A673 (cell line): ENCODE measurements around the gene HEY2. TPM values are rescaled to one million over a fixed set of nuclear protein-coding genes. Genes with fewer than 3 reads are reported as not detected.

ENCODE experiments used
- BruUV-seq: library from RNA; stranded (reverse); fragments of 400-500 nt; replicated peaks from 2 replicates; lab custom pipeline; 2021; lab: Mats Ljungman, UMichigan
- CTCF ChIA-PET: fragments of 300-600 bp; sonication (Branson Sonifier 250); formaldehyde crosslinking; loops from one replicate; lab custom pipeline; 2022; ENCODE audit warnings: antibody characterized with exemption; lab: Charles Lee
- POLR2A ChIA-PET: fragments of 300-600 bp; sonication (Branson Sonifier 250); formaldehyde crosslinking; loops from one replicate; lab custom pipeline; 2022; ENCODE audit warnings: antibody characterized with exemption; ENCODE audit not compliant: low non-redundant PET; lab: Charles Lee
- DNase-seq: peaks from one replicate; pipeline ENCODE4 v3.0.0-alpha.2; 2015; ENCODE audit warnings: low spot score
- H3K27ac ChIP-seq: fragments of 200-600 bp; sonication (generic); 2 replicates; pipeline ENCODE4 v1.5.1; 2016; ENCODE audit warnings: mixed run types, low read depth, mild to moderate bottlenecking, mixed read lengths, antibody characterized with exemption, low read length; ENCODE audit not compliant: poor library complexity, severe bottlenecking
- H3K27me3 ChIP-seq: fragments of 200-600 bp; sonication (generic); replicated peaks from 2 replicates; pipeline ENCODE4 v1.6.1; 2017; ENCODE audit warnings: mixed run types, low read depth, mild to moderate bottlenecking, mixed read lengths, antibody characterized with exemption, low read length; ENCODE audit not compliant: insufficient read depth, poor library complexity
- H3K36me3 ChIP-seq: fragments of 200-600 bp; sonication (generic); 2 replicates; pipeline ENCODE4 v1.6.1; 2016; ENCODE audit warnings: mixed run types, mild to moderate bottlenecking, mixed read lengths, antibody characterized with exemption, low read length; ENCODE audit not compliant: insufficient read depth, poor library complexity, severe bottlenecking
- H3K4me1 ChIP-seq: fragments of 200-600 bp; sonication (generic); 2 replicates; pipeline ENCODE4 v1.6.1; 2017; ENCODE audit warnings: mixed run types, mild to moderate bottlenecking, mixed read lengths, antibody characterized with exemption, low read length; ENCODE audit not compliant: insufficient read depth, poor library complexity, severe bottlenecking
- H3K4me3 ChIP-seq: fragments of 200-600 bp; sonication (generic); 2 replicates; pipeline ENCODE4 v1.5.1; 2016; ENCODE audit warnings: low read depth, mixed run types, mild to moderate bottlenecking, mixed read lengths, low read length; ENCODE audit not compliant: poor library complexity, severe bottlenecking
- H3K9me3 ChIP-seq: fragments of 200-600 bp; sonication (generic); 2 replicates; pipeline ENCODE4 v1.6.1; 2016; ENCODE audit warnings: mixed run types, low read depth, mild to moderate bottlenecking, mixed read lengths, antibody characterized with exemption, low read length; ENCODE audit not compliant: poor library complexity, severe bottlenecking
- EZH2 ChIP-seq: fragments of 200-600 bp; sonication (generic); IDR thresholded peaks from 2 replicates; pipeline ENCODE4 v1.6.1; 2017; ENCODE audit warnings: borderline replicate concordance, low read depth, mild to moderate bottlenecking, mixed read lengths, antibody characterized with exemption, low read length; ENCODE audit not compliant: poor library complexity, severe bottlenecking
- intact Hi-C: fragments of 100-400 bp; cut with micrococcal nuclease; formaldehyde crosslinking; loops from one replicate; pipeline ENCODE4 v1.10.0; 2022; ENCODE audit not compliant: unreplicated experiment
- total RNA-seq: library from RNA; stranded (reverse); gene quantifications from 2 replicates; pipeline ENCODE4 v1.2.3, GENCODE V29; 2021
- TF ChIP-seq, protein P1 (sequence below): fragments of 300-800, 200-600 bp; sonication (generic); conservative IDR thresholded peaks from 2 replicates; pipeline ENCODE4 v1.5.1; 2017; ENCODE audit warnings: low read depth, mild to moderate bottlenecking, antibody characterized with exemption, low read length, moderate library complexity, mixed read lengths

The HEY2 gene
- total RNA-seq, 1 experiment from 2014 or later = 0.32 TPM

DNA sequence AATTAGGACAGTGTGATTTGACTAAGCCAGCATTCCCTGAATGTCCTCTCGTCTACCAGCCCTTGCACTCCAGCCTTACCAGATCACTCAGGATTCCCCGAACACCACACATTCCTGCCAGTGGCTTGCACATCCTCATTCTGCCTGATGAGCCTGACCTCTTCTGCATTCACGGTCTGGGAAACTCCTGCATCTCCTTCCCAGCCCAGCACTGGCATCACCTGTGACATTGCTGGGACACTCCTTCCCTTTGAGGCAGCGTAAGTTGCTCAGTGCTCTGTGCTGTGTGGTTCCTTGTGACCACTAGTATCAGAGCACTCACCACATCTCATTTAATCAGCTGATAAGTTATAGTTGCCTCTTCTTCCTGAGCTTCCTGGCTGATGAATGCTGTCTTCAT is 58.6 kb downstream of the HEY2 start:
- intact Hi-C loops = no loop called here
- Histone ChIP-seq H3K4me3 (no peak overlapping the region), H3K4me1 (peaks cover 36% of the 10 kb centered on the region), H3K27ac (no peak overlapping the region), H3K27me3 (no peaks in the 10 kb centered on the region), H3K9me3 (no peaks in the 10 kb centered on the region), H3K36me3 (no peaks in the 10 kb centered on the region)
- POLR2A ChIA-PET = no interaction called here
- DNase-seq = no peak
- CTCF ChIA-PET = no interaction called here
- no TSS peak for BruUV-seq
- TF ChIP-seq EZH2 = no peak

DNA sequence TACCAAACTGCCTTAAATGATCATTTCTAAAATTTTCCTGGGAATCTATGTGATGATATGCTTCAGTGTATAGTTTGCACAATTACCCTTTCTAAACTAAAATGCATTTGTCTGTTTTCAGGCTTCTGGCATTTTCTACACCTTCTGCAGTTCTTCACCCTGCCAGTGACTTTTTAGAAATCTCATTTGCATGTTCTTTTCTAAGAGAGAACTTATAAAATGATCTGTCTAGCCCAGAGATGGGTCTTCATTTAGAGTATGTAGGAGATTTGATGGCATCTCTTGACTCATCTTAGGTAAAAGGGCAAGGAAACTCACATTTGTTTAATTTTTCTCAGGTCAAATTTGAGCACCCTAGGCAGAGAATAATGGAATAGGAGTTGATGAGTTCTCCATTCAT is 59.2 kb downstream of the HEY2 start:
- TF ChIP-seq, protein P1, sequence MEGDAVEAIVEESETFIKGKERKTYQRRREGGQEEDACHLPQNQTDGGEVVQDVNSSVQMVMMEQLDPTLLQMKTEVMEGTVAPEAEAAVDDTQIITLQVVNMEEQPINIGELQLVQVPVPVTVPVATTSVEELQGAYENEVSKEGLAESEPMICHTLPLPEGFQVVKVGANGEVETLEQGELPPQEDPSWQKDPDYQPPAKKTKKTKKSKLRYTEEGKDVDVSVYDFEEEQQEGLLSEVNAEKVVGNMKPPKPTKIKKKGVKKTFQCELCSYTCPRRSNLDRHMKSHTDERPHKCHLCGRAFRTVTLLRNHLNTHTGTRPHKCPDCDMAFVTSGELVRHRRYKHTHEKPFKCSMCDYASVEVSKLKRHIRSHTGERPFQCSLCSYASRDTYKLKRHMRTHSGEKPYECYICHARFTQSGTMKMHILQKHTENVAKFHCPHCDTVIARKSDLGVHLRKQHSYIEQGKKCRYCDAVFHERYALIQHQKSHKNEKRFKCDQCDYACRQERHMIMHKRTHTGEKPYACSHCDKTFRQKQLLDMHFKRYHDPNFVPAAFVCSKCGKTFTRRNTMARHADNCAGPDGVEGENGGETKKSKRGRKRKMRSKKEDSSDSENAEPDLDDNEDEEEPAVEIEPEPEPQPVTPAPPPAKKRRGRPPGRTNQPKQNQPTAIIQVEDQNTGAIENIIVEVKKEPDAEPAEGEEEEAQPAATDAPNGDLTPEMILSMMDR = no peak
- TF ChIP-seq EZH2 = no peak
- no peak for DNase-seq
- Histone ChIP-seq H3K4me1 (peaks cover 34% of the 10 kb centered on the region), H3K4me3 (no peak overlapping the region), H3K27ac (no peak overlapping the region), H3K36me3 (no peaks in the 10 kb centered on the region), H3K9me3 (no peaks in the 10 kb centered on the region), H3K27me3 (no peaks in the 10 kb centered on the region)
- POLR2A ChIA-PET = no interaction called here
- no TSS peak for BruUV-seq
- CTCF ChIA-PET = no interaction called here
- intact Hi-C loops = no loop called here

DNA sequence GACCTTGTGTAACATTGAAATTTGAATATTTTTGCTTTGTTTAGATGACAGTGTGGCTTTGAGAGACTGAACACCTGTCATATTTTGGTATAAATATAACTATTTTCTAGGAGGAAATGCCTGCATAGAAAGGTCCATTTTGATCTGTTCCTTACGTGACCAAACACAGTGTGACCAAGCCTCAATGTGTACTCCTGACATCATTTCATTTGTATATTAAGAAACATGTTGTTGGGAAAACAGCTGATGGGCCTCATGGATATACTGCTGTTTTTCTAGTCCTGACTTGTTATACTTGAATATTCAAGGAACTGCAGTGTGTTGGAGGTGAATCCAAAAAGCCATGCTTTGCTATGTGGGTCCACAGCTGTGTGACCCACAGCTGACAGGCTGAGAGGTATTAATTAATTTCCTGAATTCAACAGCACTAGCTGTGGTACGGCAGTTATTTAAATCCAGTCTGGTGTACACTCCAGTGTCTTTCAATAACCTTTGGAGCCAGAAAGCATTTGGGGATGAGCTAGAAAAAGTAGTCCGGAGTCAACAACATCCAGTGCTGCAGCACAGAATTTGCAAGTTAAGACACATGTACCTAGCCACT is 60.2 kb downstream of the HEY2 start:
- BruUV-seq = no TSS peak
- no peaks in the 10 kb centered on the region for H3K27me3 ChIP-seq
- no peaks in the 10 kb centered on the region for H3K9me3 ChIP-seq
- no peak overlapping the region for H3K27ac ChIP-seq
- no peak for DNase-seq
- no peaks in the 10 kb centered on the region for H3K36me3 ChIP-seq
- POLR2A ChIA-PET = no interaction called here
- H3K4me3 ChIP-seq = no peak overlapping the region
- TF ChIP-seq, protein P1 = no peak
- TF ChIP-seq EZH2 = no peak
- peaks cover 38% of the 10 kb centered on the region for H3K4me1 ChIP-seq
- CTCF ChIA-PET = no interaction called here
- intact Hi-C loops = no loop called here

DNA sequence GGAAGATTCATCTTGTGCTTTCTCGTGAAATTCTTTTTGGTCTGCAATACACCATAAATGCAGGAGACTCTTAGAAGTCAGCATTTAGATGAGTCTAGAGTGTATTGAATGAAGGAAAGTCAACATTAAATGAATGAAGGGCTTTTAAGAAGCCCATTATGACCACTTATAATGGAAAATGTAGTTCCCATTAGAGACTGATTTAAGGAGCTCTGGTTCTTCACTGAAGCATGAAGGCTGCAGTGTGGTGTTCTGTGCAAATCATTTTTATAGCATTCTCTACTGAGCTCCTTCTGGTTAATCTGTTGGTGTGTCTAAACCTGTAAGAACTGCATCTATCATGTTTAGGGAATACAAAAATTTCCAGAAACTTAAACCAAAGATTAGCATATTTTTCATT is 61.0 kb downstream of the HEY2 start:
- POLR2A ChIA-PET = no interaction called here
- CTCF ChIA-PET = no interaction called here

More for the DNA sequence above, 61.0 kb downstream of the HEY2 start:
- Histone ChIP-seq H3K4me1 (peaks cover 45% of the 10 kb centered on the region), H3K4me3 (no peak overlapping the region), H3K9me3 (no peaks in the 10 kb centered on the region), H3K27me3 (no peaks in the 10 kb centered on the region), H3K36me3 (no peaks in the 10 kb centered on the region), H3K27ac (no peak overlapping the region)
- TF ChIP-seq, protein P1 = no peak
- TF ChIP-seq EZH2 = no peak
- intact Hi-C loops = no loop called here
- DNase-seq = peak; percentile 62
- BruUV-seq = no TSS peak
